Spleen (tissue), 11 donors: ENCODE measurements around the gene GNPTAB. TPM values are rescaled to one million over a fixed set of nuclear protein-coding genes. Genes with fewer than 3 reads are reported as not detected.

ENCODE experiments used
- DNase-seq: peaks from one replicate; pipeline ENCODE4 v3.0.0-alpha.2; 2020
- H3K27ac ChIP-seq, 8 donors: fragments of 200-600 bp; sonication (generic) in 7 of 8; 1 replicate in 4 of 8; 2 replicates in 4 of 8; pipeline versions ENCODE4 v1.5.0 to v1.8.0; 2016 to 2021; ENCODE audit warnings: inconsistent platforms in 4 of 8, mild to moderate bottlenecking in 4 of 8, moderate library complexity in 1 of 8
- H3K27me3 ChIP-seq, 7 donors: fragments of 200-600 bp; sonication (generic) in 6 of 7; replicated peaks in 1 of 7; 1 replicate in 4 of 7; 2 replicates in 3 of 7; pipeline versions ENCODE4 v1.5.0 to v1.8.0; 2016 to 2021; ENCODE audit warnings: inconsistent platforms in 3 of 7, mild to moderate bottlenecking in 1 of 7
- H3K36me3 ChIP-seq, 6 donors: fragments of 200-600 bp; sonication (generic) in 5 of 6; 1 replicate in 4 of 6; 2 replicates in 2 of 6; pipeline versions ENCODE4 v1.5.0 to v1.8.0; 2016 to 2021; ENCODE audit warnings: inconsistent platforms in 2 of 6
- H3K4me1 ChIP-seq, 6 donors: fragments of 200-600 bp; sonication (generic) in 5 of 6; 1 replicate in 3 of 6; 2 replicates in 3 of 6; pipeline versions ENCODE4 v1.5.0 to v1.8.0; 2016 to 2021; ENCODE audit warnings: inconsistent platforms in 3 of 6
- H3K4me3 ChIP-seq, 8 donors: fragments of 200-600 bp; sonication (generic) in 7 of 8; 1 replicate in 4 of 8; 2 replicates in 4 of 8; pipeline versions ENCODE4 v1.5.0 to v1.8.0; 2016 to 2021; ENCODE audit warnings: inconsistent platforms in 4 of 8, mild to moderate bottlenecking in 4 of 8, moderate library complexity in 2 of 8
- H3K9me3 ChIP-seq, 8 donors: fragments of 200-600 bp; sonication (generic) in 7 of 8; 1 replicate in 4 of 8; 2 replicates in 4 of 8; pipeline versions ENCODE4 v1.5.0 to v1.8.0; 2016 to 2021; ENCODE audit warnings: inconsistent platforms in 4 of 8
- POLR2A ChIP-seq, 3 donors: fragments of 450-650 bp; IDR thresholded peaks; one replicate each; pipeline ENCODE4 v1.5.1; 2017; ENCODE audit warnings: antibody characterized with exemption in 3 of 3, mild to moderate bottlenecking in 1 of 3
- POLR2AphosphoS5 ChIP-seq, 3 donors: sonication (generic); formaldehyde crosslinking; IDR thresholded peaks; one replicate each; pipeline ENCODE4 v1.5.1; 2017; ENCODE audit warnings: antibody characterized with exemption in 3 of 3
- WGBS, 5 donors: extraction: QIAGEN DNeasy Blood & Tissue Kit in 3 of 5; methylation state at CpG; one replicate each; pipeline versions ENCODE4 v1.1.5 to v1.1.7; 2013 to 2018; 5-methylcytosine and 5-hydroxymethylcytosine counted together
- intact Hi-C: fragments of 100-400 bp; cut with DNase I; formaldehyde crosslinking; loops from one replicate; pipeline ENCODE4 v1.15.0; 2023; ENCODE audit warnings: low total_unique reads
- polyA plus RNA-seq, 3 donors: library from polyadenylated mRNA; stranded (reverse); fragments of 200-250 nt; gene quantifications; one replicate each; pipeline ENCODE4 v1.2.1, GENCODE V29; 2013
- total RNA-seq, 7 donors: library from RNA; depleted of rRNA in 3 of 7; stranded (reverse); fragments of >200 nt in 3 of 7; fragmentation: NEBNext Ultra II Directional in 4 of 7; extraction: Animal tissue kit (Norgen Biotek cat#: 25700) in 4 of 7; gene quantifications; one replicate each; pipeline versions ENCODE4 v1.1.0 to v1.2.1, GENCODE V29; 2016 to 2021
- TF ChIP-seq, protein P1 (sequence below), 11 experiments: fragments of 200-600 bp in 7 of 11; fragments of 450-650 bp in 4 of 11; sonication (generic) in 4 of 11; IDR thresholded peaks in 8 of 11; conservative IDR thresholded peaks in 3 of 11; 1 replicate in 7 of 11; 2 replicates in 4 of 11; pipeline versions ENCODE4 v1.4.0 to v1.8.0; 2016 to 2021; ENCODE audit warnings: antibody characterized with exemption in 11 of 11, inconsistent platforms in 4 of 11, mild to moderate bottlenecking in 1 of 11
- donor health status: healthy with polysubstance abuse.
- donor health status: DM: no; HTN: no; CAD: no; lungs with moderate emphysema.
- donor health status: DM: no; HTN: no; CAD: no.
- donor health status: Bipolar disorder and iron deficiency.
- donor health status: healthy.
- donor health status: DM: no; HTN: no; CAD: no.
- donor health status: DM: yes; HTN: yes; CAD: no.

Gene GNPTAB
- total and polyA plus RNA-seq, 10 donors: 9.3 to 90.8 (median 45.2) TPM

DNA sequence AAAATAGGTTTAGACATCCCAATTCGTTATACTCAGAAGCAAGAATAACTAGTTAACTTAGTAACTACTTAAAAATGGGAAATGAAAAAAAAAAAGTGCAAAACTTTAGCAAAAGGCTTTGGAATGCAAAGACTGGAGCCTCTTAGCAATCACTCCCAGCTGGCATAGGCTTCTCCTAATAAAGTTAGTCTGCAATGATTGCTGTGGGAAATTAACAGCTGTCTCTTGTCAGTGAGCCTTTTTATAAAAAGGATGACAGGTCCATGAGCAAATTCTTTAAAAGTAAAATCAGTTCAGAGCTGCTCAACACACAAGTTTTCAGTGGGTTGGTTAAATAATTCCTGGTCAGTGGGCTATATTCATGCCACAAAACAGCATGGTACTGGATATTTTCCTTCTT, 84.1 kb downstream of the GNPTAB start:
- no peak for DNase-seq
- Histone ChIP-seq H3K4me3 (no peak overlapping the region), H3K27ac (peak overlapping the region in 4 of 8 donors; percentile 8 to 79 (median 26)), H3K9me3 (no peaks in the 10 kb centered on the region), H3K4me1 (peaks cover 8 to 67% (median 22%) of the 10 kb centered on the region in 6 donors), H3K36me3 (peaks cover 0 to 100% (median 28%) of the 10 kb centered on the region in 6 donors), H3K27me3 (no peaks in the 10 kb centered on the region)
- TF ChIP-seq, protein P1, sequence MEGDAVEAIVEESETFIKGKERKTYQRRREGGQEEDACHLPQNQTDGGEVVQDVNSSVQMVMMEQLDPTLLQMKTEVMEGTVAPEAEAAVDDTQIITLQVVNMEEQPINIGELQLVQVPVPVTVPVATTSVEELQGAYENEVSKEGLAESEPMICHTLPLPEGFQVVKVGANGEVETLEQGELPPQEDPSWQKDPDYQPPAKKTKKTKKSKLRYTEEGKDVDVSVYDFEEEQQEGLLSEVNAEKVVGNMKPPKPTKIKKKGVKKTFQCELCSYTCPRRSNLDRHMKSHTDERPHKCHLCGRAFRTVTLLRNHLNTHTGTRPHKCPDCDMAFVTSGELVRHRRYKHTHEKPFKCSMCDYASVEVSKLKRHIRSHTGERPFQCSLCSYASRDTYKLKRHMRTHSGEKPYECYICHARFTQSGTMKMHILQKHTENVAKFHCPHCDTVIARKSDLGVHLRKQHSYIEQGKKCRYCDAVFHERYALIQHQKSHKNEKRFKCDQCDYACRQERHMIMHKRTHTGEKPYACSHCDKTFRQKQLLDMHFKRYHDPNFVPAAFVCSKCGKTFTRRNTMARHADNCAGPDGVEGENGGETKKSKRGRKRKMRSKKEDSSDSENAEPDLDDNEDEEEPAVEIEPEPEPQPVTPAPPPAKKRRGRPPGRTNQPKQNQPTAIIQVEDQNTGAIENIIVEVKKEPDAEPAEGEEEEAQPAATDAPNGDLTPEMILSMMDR (IDR thresholded peaks at IDR 0.05 in 8 of 11, conservative IDR thresholded peaks at IDR 0.05 in 3 of 11): no peak
- TF ChIP-seq POLR2A (IDR thresholded peaks at IDR 0.05) (no peak), POLR2AphosphoS5 (IDR thresholded peaks at IDR 0.05) (no peak)
- 67 to 94% (median 77%) methylated on average over 1 of the region's 1 CpG for WGBS, 5 donors
- intact Hi-C loops: no loop called here

DNA sequence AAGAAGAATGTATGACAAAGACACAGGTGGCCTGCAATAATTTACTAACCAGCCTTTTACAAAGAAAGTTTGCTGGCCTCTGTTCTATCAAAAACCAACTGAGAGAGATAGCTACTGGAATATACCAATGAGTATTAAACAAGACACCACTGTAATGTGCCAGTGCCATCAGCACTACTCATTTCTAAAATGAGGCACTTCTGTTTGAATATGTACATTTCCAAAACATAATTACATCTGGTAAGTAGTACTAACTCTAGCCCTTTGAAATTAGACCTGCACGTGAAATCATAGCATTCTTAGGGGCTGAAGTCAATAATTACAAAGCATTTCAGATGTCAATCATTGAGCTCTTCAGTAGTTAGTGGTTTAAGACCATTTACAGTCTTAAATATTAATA, 84.6 kb downstream of the GNPTAB start:
- TF ChIP-seq POLR2A (IDR thresholded peaks at IDR 0.05) (no peak), POLR2AphosphoS5 (IDR thresholded peaks at IDR 0.05) (no peak)
- TF ChIP-seq, protein P1 (IDR thresholded peaks at IDR 0.05 in 8 of 11, conservative IDR thresholded peaks at IDR 0.05 in 3 of 11): no peak
- H3K36me3 ChIP-seq: peaks cover 0 to 100% (median 26%) of the 10 kb centered on the region in 6 donors
- intact Hi-C loops: no loop called here
- DNase-seq: no peak
- H3K4me1 ChIP-seq: peaks cover 8 to 67% (median 22%) of the 10 kb centered on the region in 6 donors
- 83 to 92% (median 89%) methylated on average over 1 of the region's 1 CpG for WGBS, 5 donors
- H3K9me3 ChIP-seq: no peaks in the 10 kb centered on the region
- no peaks in the 10 kb centered on the region for H3K27me3 ChIP-seq
- peak overlapping the region in 4 of 8 donors; percentile 8 to 92 (median 44) for H3K27ac ChIP-seq
- no peak overlapping the region for H3K4me3 ChIP-seq

DNA sequence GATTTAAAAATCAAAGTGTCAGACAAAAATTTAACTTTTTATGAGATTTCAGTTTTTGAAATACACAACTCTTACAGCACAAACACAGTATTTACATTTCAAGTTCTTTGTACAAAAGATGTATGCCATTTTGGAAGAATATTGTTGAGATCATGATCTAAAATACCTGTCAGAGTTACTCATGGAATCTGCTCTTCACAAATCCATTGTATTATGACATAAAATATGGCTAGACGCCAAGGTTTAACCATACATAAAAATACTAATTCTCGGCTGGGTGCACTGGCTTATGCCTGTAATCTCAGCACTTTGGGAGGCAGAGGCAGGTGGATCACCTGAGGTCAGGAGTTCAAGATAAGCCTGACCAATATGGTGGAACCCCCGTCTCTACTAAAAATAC, 85.3 kb downstream of the GNPTAB start:
- no peak for DNase-seq
- 84 to 91% (median 88%) methylated on average over 3 of the region's 3 CpGs for WGBS, 5 donors
- H3K27me3 ChIP-seq: no peaks in the 10 kb centered on the region
- H3K4me3 ChIP-seq: no peak overlapping the region
- peak overlapping the region in 3 of 8 donors; percentile 76 to 92 (median 79) for H3K27ac ChIP-seq
- H3K4me1 ChIP-seq: peaks cover 8 to 67% (median 22%) of the 10 kb centered on the region in 6 donors
- H3K9me3 ChIP-seq: no peaks in the 10 kb centered on the region
- H3K36me3 ChIP-seq: peaks cover 0 to 99% (median 25%) of the 10 kb centered on the region in 6 donors
- TF ChIP-seq POLR2AphosphoS5 (IDR thresholded peaks at IDR 0.05) (no peak), POLR2A (IDR thresholded peaks at IDR 0.05) (no peak)
- TF ChIP-seq, protein P1 (IDR thresholded peaks at IDR 0.05 in 8 of 11, conservative IDR thresholded peaks at IDR 0.05 in 3 of 11): no peak
- intact Hi-C loops: no loop called here

DNA sequence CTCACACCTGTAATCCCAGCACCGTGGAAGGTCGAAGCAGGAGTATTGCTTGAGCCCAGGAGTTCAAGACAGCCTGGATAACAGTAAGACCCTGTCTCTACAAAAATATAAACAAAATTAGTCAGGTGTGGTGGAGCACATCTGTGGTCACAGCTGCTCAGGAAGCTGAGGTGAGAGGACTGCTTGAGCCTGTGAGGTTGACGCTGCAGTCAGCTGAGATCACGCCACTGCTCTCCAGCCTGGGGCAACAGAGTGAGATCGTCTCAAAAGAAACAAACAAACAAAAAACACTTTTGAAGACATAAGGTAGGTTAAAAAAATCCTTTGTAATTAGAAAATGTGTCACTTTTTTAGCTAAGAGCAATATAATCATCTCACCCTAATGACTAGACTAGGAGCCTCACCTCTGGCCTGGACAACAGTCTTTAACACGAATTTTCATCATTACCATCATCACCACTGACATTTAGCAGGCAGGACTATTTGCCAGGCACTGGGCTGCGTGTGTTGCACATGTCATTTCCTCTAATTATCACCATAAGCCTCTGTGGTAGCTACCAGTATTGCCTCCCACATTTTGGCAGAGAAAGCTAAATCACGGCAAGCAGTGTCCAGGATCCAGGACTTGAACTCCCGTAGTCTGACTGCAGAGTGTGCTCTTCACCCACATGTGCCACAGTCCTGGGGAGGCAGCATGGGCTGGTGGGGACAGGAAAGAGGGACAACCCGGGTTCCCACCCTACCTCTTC, 86.9 kb downstream of the GNPTAB start:
- peaks cover 8 to 58% (median 22%) of the 10 kb centered on the region in 6 donors for H3K4me1 ChIP-seq
- intact Hi-C loops: no loop called here
- H3K4me3 ChIP-seq: no peak overlapping the region
- H3K27ac ChIP-seq: peak overlapping the region; percentile 62 to 92 (median 78)
- H3K27me3 ChIP-seq: no peaks in the 10 kb centered on the region
- H3K9me3 ChIP-seq: peaks cover 0 to 5% (median 0%) of the 10 kb centered on the region in 8 donors
- DNase-seq: peak; percentile 88
- H3K36me3 ChIP-seq: peaks cover 0 to 98% (median 29%) of the 10 kb centered on the region in 6 donors
- TF ChIP-seq, protein P1 (IDR thresholded peaks at IDR 0.05 in 8 of 11, conservative IDR thresholded peaks at IDR 0.05 in 3 of 11): peak in 8 of 11 experiments; percentile 13 to 44 (median 34)
- no peak for TF ChIP-seq POLR2A (IDR thresholded peaks at IDR 0.05)
- TF ChIP-seq POLR2AphosphoS5 (IDR thresholded peaks at IDR 0.05): peak in 2 of 3 donors; percentile 66 to 74
- 49 to 58% (median 54%) methylated on average over 10 of the region's 10 CpGs for WGBS, 5 donors
